T follicular helper cell (primary cell): Measurements from ENCODE around the gene EFEMP1.
"Not testable (repeated sequence)": the region's sequence is repeated elsewhere in the genome, so short reads cannot be mapped to it uniquely, and the experiment has no call there.

Experiments used
- DNase-seq: peaks from one replicate; pipeline ENCODE4 v3.0.0-alpha.2; 2020; ENCODE audit warnings: low read depth

The EFEMP1 gene

GRCh38 chr2:55827855-55828254 lies 95.7 kb downstream of the EFEMP1 start:
- DNase-seq: no peak

GRCh38 chr2:55827428-55827827 lies 96.2 kb downstream of the EFEMP1 start:
- DNase-seq: not testable (repeated sequence)

GRCh38 chr2:55826246-55826645 lies 97.3 kb downstream of the EFEMP1 start:
- DNase-seq: no peak

GRCh38 chr2:55824551-55825096 lies 99.0 kb downstream of the EFEMP1 start:
- DNase-seq: no peak
